K562 treated with DMSO at 1 percent for 48 hours (cell line): ENCODE measurements around the gene MASP1. TPM values are rescaled to one million over a fixed set of nuclear protein-coding genes. Genes with fewer than 3 reads are reported as not detected.

Source experiments
- total RNA-seq: library from RNA; unstranded; fragments of 300-600 nt; gene quantifications from 2 replicates; pipeline ENCODE4 v1.2.3, GENCODE V29; 2022; ENCODE audit warnings: low replicate concordance; ENCODE audit errors: extremely low read depth

MASP1 gene
- not detected in 2 replicates for total RNA-seq

GRCh38 chr3:187291512-187292132 is at the start of gene MASP1:
Gene MASP1, minus strand, starts transcription at chr3:187291737. Its CDS starts 105 bp downstream, at chr3:187291632.

GRCh38 chr3:187197335-187197649 is 94.2 kb downstream of the MASP1 start, which contains the start of gene RTP1:
Gene RTP1, plus strand, starts transcription at chr3:187197486. Its CDS starts 30 bp downstream, at chr3:187197516.

Other genes starting within 250 kb of the MASP1 start
- not detected in 2 replicates for gene RPL39L, start 152.2 kb downstream of the MASP1 start, total RNA-seq
- not detected in 2 replicates for gene RTP1, start 94.3 kb downstream of the MASP1 start, total RNA-seq
- gene RTP4, start 76.6 kb upstream of the MASP1 start, total RNA-seq = not detected in 2 replicates